NCI-H1048 (cell line): Measurements from ENCODE around the gene STRN.
"Not testable (repeated sequence)": the region's sequence is repeated elsewhere in the genome, so short reads cannot be mapped to it uniquely, and the experiment has no call there.

Experiments
- DNase-seq: peaks from one replicate; lab custom pipeline; 2025; lab: John Stamatoyannopoulos, UW

Gene STRN

DNA sequence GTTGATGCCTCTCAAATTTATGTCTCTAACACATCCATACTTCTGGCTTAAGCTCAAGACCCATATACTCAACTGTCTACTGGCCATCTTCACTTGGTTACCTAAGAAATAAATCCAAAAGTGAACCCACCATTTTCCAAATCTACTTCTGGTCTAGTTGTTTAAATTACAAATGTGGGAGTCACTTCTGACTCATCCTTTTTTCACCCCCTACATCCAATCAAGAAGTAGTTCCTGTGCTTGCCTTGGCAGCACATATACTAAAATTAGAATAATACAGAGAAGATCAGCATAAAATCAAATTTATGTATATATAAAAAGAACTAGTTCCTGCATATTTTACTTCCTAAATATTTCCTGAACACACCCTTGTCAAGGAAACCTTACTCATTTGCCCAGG is 53.6 kb downstream of the STRN start:
- no peak for DNase-seq

GRCh38 chr2:36911012-36911411 is 55.3 kb downstream of the STRN start:
- no peak for DNase-seq

- no peak for DNase-seq
Observed at GRCh38 chr2:36906277-36906676, 60.1 kb downstream of the STRN start.

- DNase-seq, result no peak
Observed at GRCh38 chr2:36904636-36905035, 61.7 kb downstream of the STRN start.

DNA sequence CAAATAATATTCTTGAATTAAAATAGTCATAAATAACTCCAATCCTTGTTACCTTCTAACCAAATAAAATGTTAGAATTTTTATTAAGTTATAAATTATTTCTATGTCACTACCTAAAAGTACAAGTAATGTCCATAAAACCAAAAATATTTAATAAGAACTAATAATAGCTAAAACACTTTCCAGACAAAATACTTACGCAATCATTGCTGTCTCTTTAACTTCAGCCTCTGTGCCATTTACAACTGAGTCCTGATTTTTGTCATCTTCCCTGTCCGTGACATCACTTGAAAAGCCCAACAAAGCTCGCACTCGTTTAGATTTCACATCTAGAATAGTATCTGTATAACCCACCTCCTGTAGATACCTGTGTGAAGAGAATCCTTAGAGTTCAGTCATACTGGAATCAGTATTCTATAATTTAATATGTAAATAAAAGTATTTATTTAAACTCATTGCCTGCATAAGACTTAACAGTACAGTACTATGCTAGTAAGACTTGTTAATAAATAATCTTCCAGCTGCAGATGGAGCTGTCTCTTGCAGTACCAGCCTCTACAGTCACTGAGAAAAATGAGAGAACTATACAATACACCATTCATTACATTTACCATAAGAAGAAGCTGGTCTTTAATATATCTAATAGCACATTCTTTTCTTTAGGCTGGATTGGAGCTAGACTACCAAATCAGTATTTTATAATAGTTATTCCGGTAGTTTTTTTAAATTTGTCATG is 63.8 kb downstream of the STRN start:
- no peak for DNase-seq

DNA sequence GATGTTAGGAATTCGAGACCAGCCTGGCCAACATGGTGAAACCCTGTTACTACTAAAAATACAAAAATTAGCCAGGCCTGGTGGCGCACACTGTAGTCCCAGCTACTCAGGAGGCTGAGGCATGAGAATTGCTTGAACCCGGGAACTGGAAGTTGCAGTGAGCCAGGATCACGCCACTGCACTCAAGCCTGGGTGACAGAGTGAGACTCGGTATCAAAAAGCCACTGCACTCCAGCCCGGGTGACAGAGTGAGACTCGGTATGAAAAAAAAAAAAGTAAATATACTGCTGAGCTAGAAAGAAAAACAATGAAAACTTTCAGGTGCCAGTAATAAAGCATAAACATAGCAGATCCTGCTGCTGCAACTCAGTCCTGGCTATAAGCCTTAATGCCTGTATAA is 73.5 kb downstream of the STRN start:
- no peak for DNase-seq

GRCh38 chr2:36889795-36890194 is 76.5 kb downstream of the STRN start:
- no peak for DNase-seq

DNA sequence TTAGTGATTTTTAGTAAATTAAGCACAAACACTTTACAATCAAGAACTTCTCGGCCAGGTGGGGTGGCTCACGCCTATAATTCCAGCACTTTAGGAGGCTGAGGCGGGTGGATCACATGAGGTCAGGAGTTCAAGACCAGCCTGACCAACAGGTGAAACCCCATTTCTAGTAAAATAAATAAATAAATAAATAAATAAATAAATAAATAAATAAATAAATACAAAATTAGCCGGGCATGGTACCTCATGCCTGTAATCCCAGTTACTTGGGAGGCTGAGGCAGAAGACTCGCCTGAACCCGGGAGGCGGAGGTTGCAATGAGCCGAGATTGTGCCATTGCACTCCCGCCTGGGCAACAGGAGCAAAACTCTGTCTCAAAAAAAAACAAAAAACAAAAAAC is 79.2 kb downstream of the STRN start:
- DNase-seq, result not testable (repeated sequence)

DNA sequence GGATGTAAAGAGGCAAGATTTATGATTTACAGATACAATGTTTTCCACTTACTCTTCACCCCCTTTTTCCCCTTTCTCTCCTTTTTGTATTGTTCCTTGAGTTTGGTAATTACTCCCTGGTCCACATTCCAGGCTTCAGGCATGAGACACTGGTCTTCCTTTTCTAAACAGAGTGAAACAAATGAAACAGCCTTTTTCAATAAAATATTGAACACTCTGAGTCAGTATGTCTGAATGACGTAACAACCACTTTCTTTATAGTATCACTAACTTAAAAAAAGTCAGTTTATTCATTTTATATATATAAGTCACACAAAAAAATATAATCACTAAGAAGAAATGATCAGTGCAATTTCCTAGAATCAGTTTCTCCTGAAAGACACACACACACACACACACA is 79.7 kb downstream of the STRN start:
- DNase-seq, result no peak

- no peak for DNase-seq
Observed at GRCh38 chr2:36885605-36886004, 80.7 kb downstream of the STRN start.

DNA sequence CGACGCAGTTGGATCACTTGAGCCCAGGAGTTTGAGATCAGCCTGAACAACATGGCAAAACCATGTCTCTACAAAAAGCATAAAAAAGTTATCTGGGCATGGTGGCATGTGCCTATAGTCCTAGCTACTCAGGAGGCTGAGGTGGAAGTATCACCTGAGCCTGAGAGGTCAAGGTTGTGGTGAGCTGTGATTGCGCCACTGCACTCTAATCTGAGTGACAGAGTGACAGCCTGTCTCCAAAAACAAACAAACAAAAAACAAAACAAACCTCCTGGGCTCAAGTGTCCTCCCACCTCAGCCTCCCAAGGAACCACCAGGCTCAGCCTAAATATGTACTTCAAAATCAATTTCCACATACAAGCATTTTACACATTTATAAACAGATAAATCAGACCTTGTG is 83.8 kb downstream of the STRN start:
- DNase-seq, result no peak

DNA sequence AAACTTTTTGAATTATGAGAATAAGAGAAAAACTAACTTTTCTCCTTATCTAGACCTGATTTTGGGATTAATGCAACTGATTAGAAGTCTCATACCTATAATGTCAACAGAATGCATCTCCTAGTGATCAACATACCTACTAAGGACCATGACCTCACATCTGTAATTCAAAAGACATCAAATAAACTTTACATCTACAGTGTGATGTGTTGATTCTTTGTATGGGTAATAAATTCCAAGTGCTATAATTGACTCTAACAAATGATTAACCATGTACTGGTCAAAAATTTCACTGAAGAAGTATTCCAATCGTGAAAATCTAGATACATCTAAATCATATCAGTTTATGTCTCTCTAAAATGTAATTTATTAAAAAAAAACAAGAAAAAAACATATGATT is 84.5 kb downstream of the STRN start:
- DNase-seq, result no peak

GRCh38 chr2:36878429-36878828 is 87.9 kb downstream of the STRN start:
- no peak for DNase-seq

DNA sequence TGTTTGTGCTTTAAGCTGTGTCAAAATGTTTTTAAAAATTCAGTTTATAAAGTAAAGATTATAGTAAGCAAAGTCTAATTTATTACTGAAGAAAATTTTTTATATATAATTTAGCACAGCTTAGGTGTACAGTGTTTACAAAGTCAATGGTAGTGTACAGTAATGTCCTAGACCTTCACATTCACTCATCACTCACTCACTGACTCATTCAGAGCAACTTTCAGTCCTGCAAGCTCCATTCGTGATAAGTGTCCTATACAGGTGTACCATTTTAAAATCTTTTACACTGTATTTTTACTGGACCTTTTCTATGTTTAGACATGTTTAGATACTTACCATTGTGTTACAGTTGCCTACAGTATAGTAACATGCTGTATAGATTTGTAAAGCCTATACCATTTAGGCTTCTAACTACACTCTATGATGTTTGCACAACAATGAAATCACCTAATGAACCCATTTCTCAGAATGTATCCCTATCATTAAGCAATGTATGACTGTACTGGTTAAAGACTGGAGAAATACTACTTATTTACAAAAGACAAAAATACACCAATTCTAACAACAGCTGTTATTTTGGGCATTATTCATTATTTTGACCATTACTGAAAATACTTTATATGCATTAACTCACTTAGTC is 95.1 kb downstream of the STRN start:
- DNase-seq, result no peak

GRCh38 chr2:36869606-36870005 is 96.7 kb downstream of the STRN start:
- DNase-seq, result no peak

- no peak for DNase-seq
Observed at GRCh38 chr2:36861896-36862295, 104.4 kb downstream of the STRN start.

DNA sequence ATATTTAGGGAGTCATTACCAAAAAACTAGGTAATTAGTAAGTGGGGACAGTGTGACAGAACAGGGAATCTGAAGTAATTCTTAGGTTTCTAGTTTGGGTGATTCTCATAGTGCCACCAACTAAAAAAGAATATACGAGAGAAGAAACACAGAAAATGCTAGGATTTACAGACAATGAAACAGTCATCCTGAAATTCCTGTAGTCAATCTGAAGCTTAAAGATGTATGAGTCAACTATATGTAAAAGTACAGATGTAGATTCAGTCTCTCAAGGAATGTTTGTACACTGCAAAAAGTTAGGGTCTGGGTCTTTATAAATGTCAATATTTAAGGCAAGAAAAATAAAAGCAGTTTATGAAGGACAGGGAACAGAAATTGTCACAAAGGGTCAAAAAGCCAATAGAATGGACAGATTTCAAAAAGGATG is 107.0 kb downstream of the STRN start:
- DNase-seq, result no peak

DNA sequence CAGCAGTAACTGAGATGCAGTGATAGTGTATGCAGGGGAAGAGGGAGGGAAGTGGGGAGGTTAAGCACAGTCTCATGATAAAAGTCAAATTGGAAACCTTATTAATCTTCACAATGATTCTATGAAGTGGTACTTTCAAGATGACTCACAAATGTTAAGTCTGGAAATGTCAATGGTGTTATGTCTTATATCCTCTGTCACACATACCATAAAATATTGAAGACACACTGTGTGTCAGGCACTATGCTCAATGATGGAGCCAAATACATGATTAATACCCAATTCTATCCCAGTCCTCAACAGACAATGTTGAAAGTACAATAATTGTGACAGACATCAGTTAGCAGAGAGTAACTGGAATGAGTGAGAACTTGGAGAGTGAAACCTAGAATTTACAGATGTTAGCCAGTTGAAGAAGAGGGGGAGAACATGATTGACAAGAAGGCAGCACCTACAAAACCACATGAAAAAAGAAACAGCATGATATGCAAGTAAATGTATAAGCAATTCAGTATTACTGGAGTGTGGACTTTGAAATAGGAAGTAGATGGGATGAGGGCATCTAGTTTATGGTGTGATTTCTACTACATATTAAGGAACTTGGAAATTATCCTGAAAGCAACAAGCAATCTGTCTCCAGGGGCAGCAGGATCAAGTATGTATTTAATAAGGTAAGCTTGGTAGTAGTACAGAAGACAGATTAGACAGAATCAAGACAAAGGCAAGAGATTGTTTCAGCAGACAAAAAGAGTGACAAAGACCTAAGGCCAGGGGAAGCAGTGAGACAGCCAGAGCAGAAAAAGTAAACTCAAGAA is 107.6 kb downstream of the STRN start:
- no peak for DNase-seq

DNA sequence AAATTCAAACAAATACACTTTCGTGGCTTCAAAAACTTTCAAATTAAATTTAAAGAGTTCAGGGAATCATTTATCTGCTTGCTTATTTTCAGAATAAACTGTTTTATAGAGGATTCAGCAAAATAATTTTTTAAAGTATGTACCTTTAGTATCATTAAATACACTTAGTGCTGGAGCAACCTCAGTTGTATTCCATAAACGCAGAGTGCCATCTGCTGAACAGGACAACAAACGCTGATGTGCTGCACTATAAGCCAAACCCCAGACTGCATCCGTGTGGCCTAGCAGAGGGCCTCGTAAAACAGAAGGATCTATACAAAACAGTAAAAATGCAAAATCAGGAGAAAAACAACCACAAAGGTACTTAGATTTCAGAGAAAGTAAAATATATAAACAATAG is 108.6 kb downstream of the STRN start:
- DNase-seq, result no peak

DNA sequence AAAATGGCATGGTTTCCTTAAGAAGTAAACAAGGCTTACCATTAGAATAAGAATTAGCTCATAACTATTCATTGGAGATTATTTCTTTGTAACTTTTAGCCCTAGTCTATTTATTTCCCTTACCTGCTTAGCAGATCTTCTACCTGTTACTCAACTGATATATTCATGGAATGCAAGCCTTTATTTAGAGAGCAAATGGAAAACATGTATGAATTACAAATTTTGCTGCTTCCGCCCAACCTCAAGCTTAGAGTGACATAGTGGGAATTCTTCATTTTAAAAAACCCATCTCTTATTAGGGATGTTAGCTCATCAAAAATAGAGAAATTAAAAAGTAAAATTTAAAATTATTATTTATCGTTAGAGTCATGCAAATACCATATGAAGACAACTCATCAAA is 110.9 kb downstream of the STRN start:
- no peak for DNase-seq

DNA sequence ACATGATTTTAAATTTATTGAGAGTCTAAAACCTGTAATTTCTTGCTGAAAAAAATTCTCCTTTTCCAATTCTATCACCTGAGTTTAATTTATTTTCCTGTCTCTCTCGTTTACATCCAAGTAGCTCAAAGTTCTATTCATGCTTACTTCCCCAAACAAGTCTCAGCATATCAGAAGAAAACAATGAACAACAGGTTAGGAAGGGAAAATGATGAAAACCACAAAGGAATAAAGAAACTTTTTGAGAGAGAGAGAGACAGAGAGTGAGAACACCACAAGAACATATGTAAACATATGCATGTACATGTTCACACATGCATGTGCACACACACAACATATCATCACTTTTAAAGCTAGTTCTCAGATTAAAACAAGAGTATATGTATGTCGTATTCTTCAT is 112.1 kb downstream of the STRN start:
- DNase-seq, result no peak

- DNase-seq, result no peak
Observed at GRCh38 chr2:36849265-36849664, 117.1 kb downstream of the STRN start.

DNA sequence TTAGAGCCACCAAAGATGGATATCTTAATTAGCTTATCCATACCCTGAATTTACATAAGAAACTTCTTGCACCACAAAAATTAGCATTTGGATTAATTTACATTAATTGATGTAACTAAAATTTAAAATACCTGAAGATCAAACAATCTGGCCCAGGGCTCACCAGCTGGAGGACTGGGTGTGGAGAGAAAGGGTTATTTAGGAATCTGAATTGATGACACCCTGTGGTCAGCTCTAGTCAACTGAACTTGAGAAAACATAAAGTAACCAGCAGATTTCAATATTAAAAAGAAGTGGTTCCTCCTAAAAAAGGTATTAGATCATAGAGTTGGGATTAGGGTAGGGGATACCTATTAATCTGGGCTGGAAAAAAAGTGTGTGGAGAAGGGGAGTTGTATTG is 122.5 kb downstream of the STRN start:
- DNase-seq, result no peak
